MM.1S (cell line): ENCODE measurements around the gene C16orf46.

Experiments used
- EZH2 ChIP-seq: fragments of 300-600 bp; sonication (generic); optimal IDR thresholded peaks from 2 replicates; pipeline ENCODE3; 2017; ENCODE audit warnings: low read depth, mild to moderate bottlenecking, antibody characterized with exemption, low read length, mixed read lengths
- EZH2phosphoT487 ChIP-seq: fragments of 300-600 bp; sonication (generic); IDR thresholded peaks from 2 replicates; pipeline ENCODE4 v1.6.1; 2018; ENCODE audit warnings: antibody characterized with exemption, low read length
- TF ChIP-seq, protein P1 (sequence below): fragments of 300-600 bp; sonication (generic); IDR thresholded peaks from 2 replicates; pipeline ENCODE4 v1.5.1; 2016; ENCODE audit warnings: antibody characterized with exemption, low read length, mixed read lengths

DNA sequence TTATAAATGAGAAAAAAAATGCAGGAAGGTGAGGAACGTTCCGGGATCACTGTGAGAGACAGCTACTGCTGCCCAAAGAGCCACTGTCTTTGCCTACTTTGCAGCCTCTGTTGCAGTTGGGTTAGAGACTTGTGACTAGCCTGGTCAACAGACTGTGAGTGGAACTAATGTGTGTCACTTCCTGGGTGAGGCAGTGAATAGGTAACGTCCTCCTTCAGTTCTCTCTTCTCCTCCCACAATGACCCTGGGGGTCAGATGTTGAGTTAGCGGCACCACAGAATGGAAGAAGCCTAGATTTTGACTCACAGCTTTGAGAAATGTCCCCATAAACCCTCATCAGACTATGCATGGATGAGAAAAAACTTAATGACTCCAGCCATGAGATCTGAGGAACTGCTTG is 5.2 kb downstream of the C16orf46 start:
- TF ChIP-seq, protein P1, sequence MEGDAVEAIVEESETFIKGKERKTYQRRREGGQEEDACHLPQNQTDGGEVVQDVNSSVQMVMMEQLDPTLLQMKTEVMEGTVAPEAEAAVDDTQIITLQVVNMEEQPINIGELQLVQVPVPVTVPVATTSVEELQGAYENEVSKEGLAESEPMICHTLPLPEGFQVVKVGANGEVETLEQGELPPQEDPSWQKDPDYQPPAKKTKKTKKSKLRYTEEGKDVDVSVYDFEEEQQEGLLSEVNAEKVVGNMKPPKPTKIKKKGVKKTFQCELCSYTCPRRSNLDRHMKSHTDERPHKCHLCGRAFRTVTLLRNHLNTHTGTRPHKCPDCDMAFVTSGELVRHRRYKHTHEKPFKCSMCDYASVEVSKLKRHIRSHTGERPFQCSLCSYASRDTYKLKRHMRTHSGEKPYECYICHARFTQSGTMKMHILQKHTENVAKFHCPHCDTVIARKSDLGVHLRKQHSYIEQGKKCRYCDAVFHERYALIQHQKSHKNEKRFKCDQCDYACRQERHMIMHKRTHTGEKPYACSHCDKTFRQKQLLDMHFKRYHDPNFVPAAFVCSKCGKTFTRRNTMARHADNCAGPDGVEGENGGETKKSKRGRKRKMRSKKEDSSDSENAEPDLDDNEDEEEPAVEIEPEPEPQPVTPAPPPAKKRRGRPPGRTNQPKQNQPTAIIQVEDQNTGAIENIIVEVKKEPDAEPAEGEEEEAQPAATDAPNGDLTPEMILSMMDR: no peak
- TF ChIP-seq EZH2: no peak
- no peak for TF ChIP-seq EZH2phosphoT487
